HG03460 (cell line): ENCODE measurements around the gene CARD9.
"Not testable (repeated sequence)": the region's sequence is repeated elsewhere in the genome, so short reads cannot be mapped to it uniquely, and the experiment has no call there.

Experiments
- ATAC-seq: cut with Tn5 transposase; IDR thresholded peaks from one replicate; pipeline ENCODE4 v1.9.1; 2021; ENCODE audit not compliant: unreplicated experiment

CARD9 gene

GRCh38 chr9:136326061-136326760 lies 47.3 kb downstream of the CARD9 start:
- ATAC-seq = no peak

GRCh38 chr9:136325358-136325757 lies 48.1 kb downstream of the CARD9 start:
- ATAC-seq = no peak

- no peak for ATAC-seq
Measured at GRCh38 chr9:136324501-136325300, 48.8 kb downstream of the CARD9 start.

GRCh38 chr9:136323371-136323789 lies 50.1 kb downstream of the CARD9 start:
- ATAC-seq = no peak

- ATAC-seq = no peak
Measured at GRCh38 chr9:136322756-136323330, 50.6 kb downstream of the CARD9 start.

GRCh38 chr9:136321561-136321960 lies 51.9 kb downstream of the CARD9 start:
- ATAC-seq = no peak

GRCh38 chr9:136320972-136321371 lies 52.5 kb downstream of the CARD9 start:
- ATAC-seq = not testable (repeated sequence)

GRCh38 chr9:136319955-136320354 lies 53.5 kb downstream of the CARD9 start:
- not testable (repeated sequence) for ATAC-seq

- ATAC-seq = not testable (repeated sequence)
Measured at GRCh38 chr9:136319244-136319643, 54.2 kb downstream of the CARD9 start.

- ATAC-seq = no peak
Measured at GRCh38 chr9:136318776-136319241, 54.7 kb downstream of the CARD9 start.

- ATAC-seq = no peak
Measured at GRCh38 chr9:136318111-136318775, 55.2 kb downstream of the CARD9 start.

GRCh38 chr9:136317695-136318094 lies 55.8 kb downstream of the CARD9 start:
- ATAC-seq = no peak

- ATAC-seq = no peak
Measured at GRCh38 chr9:136316896-136317676, 56.4 kb downstream of the CARD9 start.

GRCh38 chr9:136316271-136316751 lies 57.2 kb downstream of the CARD9 start:
- no peak for ATAC-seq

- no peak for ATAC-seq
Measured at GRCh38 chr9:136314944-136315343, 58.5 kb downstream of the CARD9 start.

GRCh38 chr9:136314056-136314416 lies 59.4 kb downstream of the CARD9 start:
- ATAC-seq = no peak
